Skeletal muscle tissue (tissue), 4 donors: ENCODE results near the gene FBXW8. TPM values are rescaled to one million over a fixed set of nuclear protein-coding genes. Genes with fewer than 3 reads are reported as not detected.

ENCODE experiments used
- H3K27ac ChIP-seq: one replicate; pipeline ENCODE4 v1.7.0; 2013; ENCODE audit warnings: mild to moderate bottlenecking, low read depth, low read length, inconsistent platforms
- H3K27me3 ChIP-seq, 3 donors: one replicate each; pipeline ENCODE4 v1.7.0; 2013; ENCODE audit warnings: low read length in 3 of 3; ENCODE audit not compliant: control insufficient read depth in 3 of 3, insufficient read depth in 3 of 3
- H3K36me3 ChIP-seq, 3 donors: one replicate each; pipeline ENCODE4 v1.7.0; 2013; ENCODE audit warnings: low read length in 3 of 3; ENCODE audit not compliant: control insufficient read depth in 3 of 3, insufficient read depth in 3 of 3
- H3K4me1 ChIP-seq, 3 donors: one replicate each; pipeline ENCODE4 v1.7.0; 2013; ENCODE audit warnings: low read length in 3 of 3, mild to moderate bottlenecking in 3 of 3; ENCODE audit not compliant: control insufficient read depth in 3 of 3, insufficient read depth in 3 of 3
- H3K4me3 ChIP-seq, 3 donors: one replicate each; pipeline ENCODE4 v1.7.0; 2013; ENCODE audit warnings: low read length in 3 of 3
- H3K9ac ChIP-seq, 3 donors: one replicate each; pipeline ENCODE4 v1.7.0; 2013; ENCODE audit warnings: low read length in 3 of 3, mild to moderate bottlenecking in 3 of 3, moderate library complexity in 2 of 3, low read depth in 1 of 3
- H3K9me3 ChIP-seq, 3 donors: one replicate each; pipeline ENCODE4 v1.7.0; 2013; ENCODE audit warnings: low read length in 3 of 3; ENCODE audit not compliant: control insufficient read depth in 3 of 3
- total RNA-seq: library from RNA; depleted of rRNA; stranded (reverse); fragments of >200 nt; gene quantifications from one replicate; pipeline ENCODE4 v1.2.3, GENCODE V29; 2014
- donor health status: Osteomylitis.

The FBXW8 gene
- total RNA-seq, 1 donor from 2014 or later, result 8.9 TPM

DNA sequence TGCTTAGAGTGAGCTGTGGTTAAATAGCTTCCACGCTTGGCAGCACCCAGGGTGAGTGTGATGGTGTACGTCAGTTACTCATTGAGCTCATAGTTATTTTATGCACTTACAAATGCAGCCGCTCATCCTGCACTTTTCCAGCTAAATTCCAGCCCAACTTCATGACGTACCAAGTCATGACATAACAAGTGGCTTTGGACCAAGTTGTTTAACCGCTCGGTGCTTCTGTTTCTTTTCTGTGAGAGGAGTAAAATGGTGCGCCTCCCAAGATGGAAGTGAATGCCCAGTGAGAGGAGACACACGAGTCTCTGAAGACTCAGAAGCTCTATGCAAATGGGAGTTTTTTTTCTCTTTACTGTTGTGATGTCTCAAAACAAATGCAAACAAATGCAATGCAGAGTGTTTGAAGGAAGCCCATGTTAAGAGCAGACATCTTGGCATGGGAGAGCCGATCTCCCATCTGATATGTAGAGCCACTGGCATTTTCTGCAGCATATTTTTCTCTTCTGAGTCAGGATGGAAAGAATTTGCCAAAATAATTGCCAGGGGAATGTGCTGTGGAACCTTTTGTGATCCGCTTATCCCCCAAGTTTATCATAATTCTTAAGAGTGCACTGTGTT lies 72.2 kb downstream of the FBXW8 start:
- H3K4me1 ChIP-seq, result no peaks in the 10 kb centered on the region
- H3K36me3 ChIP-seq, result peaks cover 0 to 5% (median 0%) of the 10 kb centered on the region in 3 donors
- no peaks in the 10 kb centered on the region for H3K27me3 ChIP-seq
- H3K27ac ChIP-seq, result no peak overlapping the region
- no peak overlapping the region for H3K4me3 ChIP-seq
- no peak overlapping the region for H3K9ac ChIP-seq
- H3K9me3 ChIP-seq, result no peaks in the 10 kb centered on the region

DNA sequence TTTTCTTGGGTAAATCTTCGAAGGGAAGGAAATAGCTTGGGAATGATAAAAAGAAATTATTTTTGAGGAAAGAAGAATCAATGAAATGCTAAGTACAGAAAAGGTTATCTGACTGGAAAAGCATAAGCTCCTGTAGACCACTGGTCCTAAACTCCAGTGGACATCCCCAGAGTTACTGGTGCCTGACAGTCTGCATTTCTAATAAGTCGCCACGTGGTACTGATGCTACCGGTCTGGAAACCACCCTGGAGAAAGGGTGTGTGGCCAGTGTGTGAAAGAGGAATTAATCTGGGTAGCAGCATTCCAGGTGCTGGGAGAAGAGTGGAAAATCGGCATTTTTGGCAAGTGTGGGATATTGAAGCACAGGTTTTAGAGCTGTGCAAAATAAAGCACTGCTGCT lies 73.3 kb downstream of the FBXW8 start:
- Histone ChIP-seq H3K4me3 (no peak overlapping the region), H3K27me3 (no peaks in the 10 kb centered on the region), H3K9me3 (no peaks in the 10 kb centered on the region), H3K4me1 (no peaks in the 10 kb centered on the region), H3K36me3 (peaks cover 0 to 7% (median under 1%) of the 10 kb centered on the region in 3 donors), H3K9ac (no peak overlapping the region), H3K27ac (no peak overlapping the region)

DNA sequence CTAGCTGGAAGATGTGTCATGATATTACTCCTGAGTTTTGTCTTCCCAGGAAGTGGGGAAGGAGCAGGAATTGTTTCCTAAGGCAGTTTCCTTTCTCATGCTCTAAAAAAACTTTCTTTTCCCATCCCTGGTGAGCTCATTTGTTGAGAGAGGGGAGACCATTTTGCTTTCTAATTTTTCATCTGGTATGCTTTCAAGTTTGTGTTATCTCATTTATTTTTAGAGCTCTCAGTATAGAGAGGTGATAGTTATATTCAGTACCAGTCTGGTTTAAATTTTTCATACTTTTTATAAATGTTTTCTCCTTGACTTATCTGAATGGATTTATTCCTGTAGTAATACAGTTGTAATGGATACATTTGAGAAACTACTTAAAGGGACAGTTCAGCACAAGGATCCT lies 79.6 kb downstream of the FBXW8 start:
- no peak overlapping the region for H3K4me3 ChIP-seq
- no peaks in the 10 kb centered on the region for H3K27me3 ChIP-seq
- no peaks in the 10 kb centered on the region for H3K4me1 ChIP-seq
- H3K36me3 ChIP-seq, result peaks cover 0 to 14% (median 12%) of the 10 kb centered on the region in 3 donors
- no peak overlapping the region for H3K9ac ChIP-seq
- no peak overlapping the region for H3K27ac ChIP-seq
- H3K9me3 ChIP-seq, result no peaks in the 10 kb centered on the region

DNA sequence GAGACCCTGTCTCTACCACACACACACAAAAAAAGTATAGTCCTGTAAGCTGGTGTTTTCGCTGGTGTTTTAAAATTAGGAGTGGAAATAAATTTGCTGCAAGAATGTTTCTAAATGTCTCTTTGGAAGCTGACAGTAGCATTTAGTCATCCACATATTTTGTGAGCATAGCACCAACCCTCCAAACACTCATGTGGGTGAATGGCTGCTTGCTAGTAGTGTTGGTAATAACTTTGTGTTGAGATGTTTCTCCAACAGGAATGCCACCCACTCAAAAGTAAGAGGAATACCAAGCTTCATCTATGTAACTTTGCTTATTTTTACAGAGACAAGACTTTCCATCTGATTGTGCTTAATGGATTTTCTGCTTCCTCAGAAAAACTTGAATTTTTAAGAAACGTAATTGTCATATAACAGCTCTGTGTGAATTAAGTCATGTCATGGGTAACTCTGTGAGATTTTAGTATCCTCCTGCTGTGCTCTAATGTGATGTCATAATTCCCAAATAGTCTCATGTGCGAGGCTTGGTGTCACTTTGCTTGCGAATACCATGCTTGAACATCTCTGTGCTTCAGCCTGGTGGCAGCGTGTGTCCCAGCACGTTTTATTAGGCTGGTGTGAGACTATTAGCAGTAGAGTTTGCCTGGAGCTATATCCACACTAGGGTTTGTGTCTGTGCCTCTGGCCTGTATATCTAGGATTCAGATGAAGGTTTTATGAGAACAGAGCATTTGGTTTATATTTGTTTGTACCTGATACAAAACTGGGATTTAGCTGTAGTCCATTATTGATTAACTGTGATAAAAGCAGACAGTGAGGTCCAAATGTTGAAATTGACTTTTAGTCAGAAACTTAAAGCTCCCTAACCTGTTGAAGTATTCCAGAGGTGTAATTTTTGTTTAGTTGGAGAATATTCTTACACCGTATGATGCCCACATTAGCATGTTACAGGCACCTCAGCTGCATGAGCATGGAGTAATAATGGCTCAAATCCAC lies 80.5 kb downstream of the FBXW8 start:
- Histone ChIP-seq H3K4me1 (no peaks in the 10 kb centered on the region), H3K27me3 (no peaks in the 10 kb centered on the region), H3K9ac (no peak overlapping the region), H3K36me3 (peaks cover 0 to 12% (median 12%) of the 10 kb centered on the region in 3 donors), H3K4me3 (no peak overlapping the region), H3K9me3 (no peaks in the 10 kb centered on the region), H3K27ac (no peak overlapping the region)

DNA sequence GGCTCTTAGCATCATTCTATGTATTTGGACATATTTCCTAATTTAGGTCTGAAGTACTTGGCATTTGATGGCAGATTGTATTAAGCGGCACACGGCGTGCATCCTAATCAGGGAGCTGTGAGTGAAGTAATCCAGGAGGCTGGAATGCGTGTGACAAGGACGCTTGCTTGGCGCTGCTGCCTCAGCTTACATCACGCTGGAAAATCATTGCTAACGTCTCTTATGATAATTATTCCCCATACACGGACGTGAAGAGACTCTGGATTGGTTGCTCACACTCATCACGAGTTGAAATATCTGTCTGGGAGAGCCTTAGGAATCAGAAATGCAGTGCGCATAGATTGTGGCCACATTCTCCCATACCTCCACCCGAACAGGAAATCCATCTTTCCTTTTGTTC lies 85.3 kb downstream of the FBXW8 start:
- Histone ChIP-seq H3K27ac (no peak overlapping the region), H3K9ac (no peak overlapping the region), H3K9me3 (no peaks in the 10 kb centered on the region), H3K4me3 (no peak overlapping the region), H3K4me1 (no peaks in the 10 kb centered on the region), H3K27me3 (no peaks in the 10 kb centered on the region), H3K36me3 (peaks cover 0 to 3% (median 3%) of the 10 kb centered on the region in 3 donors)

DNA sequence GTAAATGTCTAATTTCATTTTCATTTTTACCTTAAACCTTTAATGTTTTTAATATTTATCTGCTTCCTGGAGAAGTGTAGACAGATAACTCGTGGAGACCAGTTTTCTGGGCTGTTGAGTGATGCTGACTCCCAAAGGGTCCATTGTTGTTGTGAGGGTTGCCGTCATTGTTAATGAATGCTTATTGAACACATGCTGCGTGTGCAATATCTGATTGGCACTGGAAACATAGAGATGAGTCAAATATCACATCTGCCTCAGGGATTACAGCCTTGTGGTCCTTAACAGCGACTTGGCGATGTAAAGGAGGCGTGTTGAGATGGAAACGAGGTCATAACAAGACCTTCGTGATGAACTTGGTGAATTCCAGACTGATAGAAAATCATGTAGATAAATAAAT lies 85.9 kb downstream of the FBXW8 start:
- peaks cover 0 to 3% (median 0%) of the 10 kb centered on the region in 3 donors for H3K36me3 ChIP-seq
- no peaks in the 10 kb centered on the region for H3K27me3 ChIP-seq
- H3K4me1 ChIP-seq, result no peaks in the 10 kb centered on the region
- no peak overlapping the region for H3K9ac ChIP-seq
- no peak overlapping the region for H3K27ac ChIP-seq
- no peaks in the 10 kb centered on the region for H3K9me3 ChIP-seq
- no peak overlapping the region for H3K4me3 ChIP-seq

DNA sequence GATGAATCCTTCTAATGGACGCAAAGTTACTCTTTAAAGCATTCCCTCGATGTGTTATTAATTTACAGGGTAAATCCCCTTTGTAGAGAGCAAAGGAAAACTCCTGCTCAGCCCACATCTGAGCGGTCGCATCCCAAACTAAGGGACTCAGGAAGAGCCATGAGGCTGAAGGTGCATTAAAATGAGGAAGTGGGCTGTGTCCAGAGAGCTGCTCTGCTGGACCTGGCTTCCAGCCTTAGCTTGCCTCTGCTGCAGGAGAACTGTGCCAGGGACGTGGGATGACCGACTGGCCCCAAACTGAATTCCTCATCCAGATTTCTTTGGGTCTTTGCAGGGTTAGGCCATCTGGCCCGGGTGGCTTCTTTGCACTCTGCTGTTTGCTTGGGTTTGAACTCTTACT lies 88.3 kb downstream of the FBXW8 start:
- H3K27me3 ChIP-seq, result no peaks in the 10 kb centered on the region
- no peak overlapping the region for H3K27ac ChIP-seq
- H3K36me3 ChIP-seq, result peaks cover 0 to 6% (median 0%) of the 10 kb centered on the region in 3 donors
- no peaks in the 10 kb centered on the region for H3K4me1 ChIP-seq
- no peak overlapping the region for H3K4me3 ChIP-seq
- H3K9ac ChIP-seq, result no peak overlapping the region
- H3K9me3 ChIP-seq, result no peaks in the 10 kb centered on the region

DNA sequence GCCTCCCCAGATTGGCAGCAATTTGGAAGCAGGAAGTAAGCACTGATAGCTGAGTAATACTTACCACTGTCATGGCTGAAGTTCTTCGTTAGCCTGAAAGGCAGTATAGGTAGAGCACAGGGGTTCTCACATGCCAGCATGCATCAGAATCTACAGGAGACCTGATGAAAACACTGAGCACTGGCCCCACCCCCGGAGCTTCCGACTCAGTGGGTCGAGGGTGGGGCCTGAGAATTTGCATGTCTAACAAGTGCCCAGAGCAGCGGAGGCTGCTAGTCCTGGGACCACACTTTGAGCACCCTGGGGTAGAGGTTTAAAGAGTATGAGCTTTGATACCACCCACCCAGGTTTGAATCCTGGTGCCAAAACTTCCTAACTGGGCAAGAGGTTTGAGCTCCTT lies 89.6 kb downstream of the FBXW8 start:
- no peaks in the 10 kb centered on the region for H3K4me1 ChIP-seq
- peaks cover 3 to 13% (median 4%) of the 10 kb centered on the region in 3 donors for H3K36me3 ChIP-seq
- H3K9me3 ChIP-seq, result no peaks in the 10 kb centered on the region
- no peaks in the 10 kb centered on the region for H3K27me3 ChIP-seq
- H3K27ac ChIP-seq, result no peak overlapping the region
- no peak overlapping the region for H3K4me3 ChIP-seq
- no peak overlapping the region for H3K9ac ChIP-seq

DNA sequence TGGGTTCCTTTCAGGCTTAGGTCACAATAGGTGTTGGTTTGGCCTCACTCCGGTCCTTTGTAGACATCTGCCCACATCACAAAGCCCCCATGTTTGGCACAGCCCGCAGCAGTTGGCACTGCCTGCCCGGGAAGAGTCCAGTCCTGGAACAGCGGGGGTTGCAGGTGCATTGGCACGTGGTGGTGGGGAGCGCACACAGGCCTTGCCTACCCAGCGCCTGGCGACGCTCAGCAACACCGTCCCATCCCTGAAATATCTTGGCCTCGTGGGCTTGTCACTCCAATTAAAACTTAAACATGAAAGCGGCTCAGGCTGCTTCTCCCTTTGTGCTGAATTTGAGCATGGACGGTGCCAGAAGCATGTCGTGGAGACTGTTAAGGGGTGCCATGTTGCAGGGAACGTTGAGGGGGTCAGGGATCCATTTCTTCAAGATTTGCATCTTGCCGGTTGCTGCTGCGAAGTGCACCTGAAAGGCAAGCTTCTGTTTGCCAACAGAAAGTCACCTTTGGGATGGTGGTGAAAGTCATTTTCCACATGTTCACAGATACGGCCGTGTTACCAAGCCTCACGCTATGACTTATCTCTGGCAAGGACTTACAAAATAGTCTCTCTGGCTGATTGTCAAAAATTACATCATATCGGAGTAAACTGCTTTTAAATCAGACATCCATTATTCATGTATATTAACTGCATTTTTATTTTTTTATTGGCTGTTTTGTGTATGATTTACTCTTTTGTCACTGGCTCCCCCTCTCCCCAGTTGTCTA lies 91.5 kb downstream of the FBXW8 start:
- no peak overlapping the region for H3K9ac ChIP-seq
- H3K36me3 ChIP-seq, result peaks cover 10 to 20% (median 13%) of the 10 kb centered on the region in 3 donors
- no peaks in the 10 kb centered on the region for H3K9me3 ChIP-seq
- no peak overlapping the region for H3K27ac ChIP-seq
- H3K4me1 ChIP-seq, result no peaks in the 10 kb centered on the region
- no peaks in the 10 kb centered on the region for H3K27me3 ChIP-seq
- H3K4me3 ChIP-seq, result no peak overlapping the region
